Peyer's patch (tissue), 4 donors: ENCODE measurements around the gene GAS7.

Source experiments
- POLR2A ChIP-seq, 2 donors: fragments of 450-650 bp; IDR thresholded peaks; one replicate each; pipeline ENCODE4 v1.5.1; 2017; ENCODE audit warnings: antibody characterized with exemption in 2 of 2, mild to moderate bottlenecking in 2 of 2, moderate library complexity in 2 of 2
- TF ChIP-seq, protein P1 (sequence below), 6 experiments: fragments of 450-650 bp in 4 of 6; fragments of 200-600 bp in 2 of 6; sonication (generic) in 1 of 6; IDR thresholded peaks; one replicate each; pipeline ENCODE4 v1.5.1; 2017 to 2019; ENCODE audit warnings: antibody characterized with exemption in 6 of 6, mild to moderate bottlenecking in 3 of 6, moderate library complexity in 1 of 6

DNA sequence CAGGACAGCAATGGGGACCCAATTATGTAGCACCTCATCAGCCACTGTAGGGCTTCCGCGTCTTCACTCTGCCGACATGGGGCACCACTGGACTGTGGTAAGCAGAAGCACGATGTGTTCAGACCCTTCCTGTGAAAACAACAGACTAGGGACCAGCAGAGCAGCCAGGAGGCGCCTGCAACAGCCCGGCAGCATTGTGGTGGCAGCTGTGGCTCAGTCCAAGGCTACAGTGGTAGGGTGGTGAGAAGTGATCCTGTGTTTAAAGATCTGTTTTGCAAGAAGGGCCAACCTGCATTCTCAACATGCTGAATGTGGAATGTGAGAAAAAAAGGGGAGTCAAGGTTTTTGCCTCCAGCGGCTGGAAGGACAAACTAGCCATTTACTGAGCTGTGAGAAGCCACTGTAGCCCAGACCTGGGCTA is 80.8 kb downstream of the GAS7 start:
- no peak for TF ChIP-seq POLR2A (IDR thresholded peaks at IDR 0.05)
- TF ChIP-seq, protein P1, sequence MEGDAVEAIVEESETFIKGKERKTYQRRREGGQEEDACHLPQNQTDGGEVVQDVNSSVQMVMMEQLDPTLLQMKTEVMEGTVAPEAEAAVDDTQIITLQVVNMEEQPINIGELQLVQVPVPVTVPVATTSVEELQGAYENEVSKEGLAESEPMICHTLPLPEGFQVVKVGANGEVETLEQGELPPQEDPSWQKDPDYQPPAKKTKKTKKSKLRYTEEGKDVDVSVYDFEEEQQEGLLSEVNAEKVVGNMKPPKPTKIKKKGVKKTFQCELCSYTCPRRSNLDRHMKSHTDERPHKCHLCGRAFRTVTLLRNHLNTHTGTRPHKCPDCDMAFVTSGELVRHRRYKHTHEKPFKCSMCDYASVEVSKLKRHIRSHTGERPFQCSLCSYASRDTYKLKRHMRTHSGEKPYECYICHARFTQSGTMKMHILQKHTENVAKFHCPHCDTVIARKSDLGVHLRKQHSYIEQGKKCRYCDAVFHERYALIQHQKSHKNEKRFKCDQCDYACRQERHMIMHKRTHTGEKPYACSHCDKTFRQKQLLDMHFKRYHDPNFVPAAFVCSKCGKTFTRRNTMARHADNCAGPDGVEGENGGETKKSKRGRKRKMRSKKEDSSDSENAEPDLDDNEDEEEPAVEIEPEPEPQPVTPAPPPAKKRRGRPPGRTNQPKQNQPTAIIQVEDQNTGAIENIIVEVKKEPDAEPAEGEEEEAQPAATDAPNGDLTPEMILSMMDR (IDR thresholded peaks at IDR 0.05): no peak
